SK-N-SH (cell line): Measurements from ENCODE around the gene BIN2. TPM values are rescaled to one million over a fixed set of nuclear protein-coding genes. Genes with fewer than 3 reads are reported as not detected.

ENCODE experiments used
- CTCF ChIA-PET: fragments of 300-600, 350-600 bp; formaldehyde crosslinking; extraction: SDS; loops from one replicate; lab custom pipeline; 2021; lab: Yijun Ruan, JAX
- POLR2A ChIA-PET: fragments of 350-600 bp; sonication (Branson Sonifier 250); formaldehyde crosslinking; extraction: SDS; loops from one replicate; lab custom pipeline; 2020; ENCODE audit warnings: antibody characterized with exemption, inconsistent platforms; lab: Yijun Ruan, JAX
- DNase-seq: peaks from one replicate; pipeline ENCODE4 v3.0.0; 2012
- H2AFZ ChIP-seq: fragments of 200-600 bp; sonication (generic); 2 replicates; pipeline ENCODE4 v1.8.1; 2016; ENCODE audit warnings: antibody characterized with exemption, mild to moderate bottlenecking, low read depth
- H3F3A ChIP-seq: fragments of 200-600 bp; sonication (generic); replicated peaks from 2 replicates; pipeline ENCODE3; 2016; ENCODE audit warnings: antibody characterized with exemption, mild to moderate bottlenecking; ENCODE audit not compliant: insufficient read depth
- H3K27ac ChIP-seq, 2 experiments: fragments of 200-500 bp in 1 of 2; fragments of 200-600 bp in 1 of 2; sonication (Bioruptor generic) in 1 of 2; sonication (generic), shearing (Covaris generic) in 1 of 2; 2 replicates each; pipeline versions ENCODE4 v1.5.1 to v1.6.1; 2014 to 2016; ENCODE audit warnings: low read depth in 2 of 2, inconsistent platforms in 1 of 2, low read length in 1 of 2, mild to moderate bottlenecking in 1 of 2, mixed read lengths in 1 of 2
- H3K27me3 ChIP-seq: fragments of 200-600 bp; sonication (generic), shearing (Covaris generic); 2 replicates; pipeline ENCODE4 v1.6.1; 2016; ENCODE audit warnings: mixed run types; ENCODE audit not compliant: insufficient read depth
- H3K36me3 ChIP-seq, 2 experiments: fragments of 200-500 bp in 1 of 2; fragments of 200-600 bp in 1 of 2; sonication (Bioruptor generic) in 1 of 2; sonication (generic) in 1 of 2; replicated peaks in 1 of 2; 2 replicates each; pipeline versions ENCODE3 to v1.5.1; 2014 to 2016; ENCODE audit warnings: low read length in 1 of 2, mild to moderate bottlenecking in 1 of 2; ENCODE audit not compliant: insufficient read depth in 2 of 2, control insufficient read depth in 1 of 2
- H3K4me1 ChIP-seq, 2 experiments: fragments of 200-500 bp in 1 of 2; fragments of 200-600 bp in 1 of 2; sonication (Bioruptor generic) in 1 of 2; sonication (generic), shearing (Covaris generic) in 1 of 2; 2 replicates each; pipeline versions ENCODE4 v1.5.1 to v1.6.1; 2014 to 2016; ENCODE audit warnings: low read depth in 1 of 2, low read length in 1 of 2, mixed run types in 1 of 2; ENCODE audit not compliant: insufficient read depth in 2 of 2, control insufficient read depth in 1 of 2
- H3K4me2 ChIP-seq: fragments of 200-600 bp; sonication (generic), shearing (Covaris generic); 2 replicates; pipeline ENCODE4 v1.6.1; 2017; ENCODE audit warnings: mixed run types
- H3K4me3 ChIP-seq, 2 experiments: fragments of 200-500 bp in 1 of 2; fragments of 200-600 bp in 1 of 2; sonication (Bioruptor generic) in 1 of 2; sonication (generic), shearing (Covaris generic) in 1 of 2; 2 replicates each; pipeline versions ENCODE4 v1.5.1 to v1.8.1; 2014 to 2016; ENCODE audit warnings: low read depth in 2 of 2, inconsistent platforms in 1 of 2, low read length in 1 of 2, mild to moderate bottlenecking in 1 of 2, mixed read lengths in 1 of 2, moderate library complexity in 1 of 2
- H3K79me2 ChIP-seq: fragments of 200-600 bp; sonication (generic); 2 replicates; pipeline ENCODE4 v1.8.1; 2017; ENCODE audit warnings: mild to moderate bottlenecking; ENCODE audit not compliant: insufficient read depth
- H3K9ac ChIP-seq: fragments of 200-600 bp; sonication (generic); 2 replicates; pipeline ENCODE4 v1.6.1; 2017; ENCODE audit warnings: mixed run types
- H3K9me2 ChIP-seq: fragments of 200-600 bp; sonication (generic); 2 replicates; pipeline ENCODE4 v1.6.1; 2017; ENCODE audit warnings: mixed run types
- H3K9me3 ChIP-seq: fragments of 200-600 bp; sonication (generic); 2 replicates; pipeline ENCODE4 v1.6.1; 2017; ENCODE audit warnings: mixed run types, mild to moderate bottlenecking, moderate library complexity
- H4K20me1 ChIP-seq: fragments of 200-600 bp; sonication (generic); 2 replicates; pipeline ENCODE4 v1.6.1; 2017; ENCODE audit warnings: mild to moderate bottlenecking, mixed run types; ENCODE audit not compliant: insufficient read depth
- CTCF ChIP-seq: fragments of 200-600 bp; sonication (generic); IDR thresholded peaks from 2 replicates; pipeline ENCODE4 v1.6.1; 2017; ENCODE audit warnings: antibody characterized with exemption, mild to moderate bottlenecking, moderate library complexity
- EP300 ChIP-seq, 2 experiments: IDR thresholded peaks; 2 replicates each; pipeline versions ENCODE4 v1.4.0 to v1.6.1; 2012; ENCODE audit warnings: borderline replicate concordance in 1 of 2, low read depth in 1 of 2, low read length in 1 of 2
- FOXM1 ChIP-seq: IDR thresholded peaks from 2 replicates; pipeline ENCODE4 v1.4.0; 2012; ENCODE audit warnings: low read depth, mild to moderate bottlenecking
- GABPA ChIP-seq: IDR thresholded peaks from 2 replicates; pipeline ENCODE4 v1.4.0; 2012; ENCODE audit warnings: low read depth, mild to moderate bottlenecking
- GATA2 ChIP-seq: sonication (generic); formaldehyde crosslinking; IDR thresholded peaks from 2 replicates; pipeline ENCODE4 v1.5.0; 2020; ENCODE audit warnings: mild to moderate bottlenecking, missing genetic modification reagents
- IRF3 ChIP-seq: fragments of 150-350 bp; IDR thresholded peaks from 2 replicates; pipeline ENCODE4 v1.6.1; 2016; ENCODE audit warnings: mild to moderate bottlenecking, low read depth, low read length
- JUND ChIP-seq: IDR thresholded peaks from 2 replicates; pipeline ENCODE4 v1.4.0; 2012
- MEF2A ChIP-seq: IDR thresholded peaks from 2 replicates; pipeline ENCODE4 v1.4.0; 2012; ENCODE audit warnings: low read depth, borderline replicate concordance
- POLR2AphosphoS5 ChIP-seq: IDR thresholded peaks from 2 replicates; pipeline ENCODE4 v1.6.1; 2012; ENCODE audit warnings: low read depth, low read length
- RAD21 ChIP-seq: IDR thresholded peaks from 2 replicates; pipeline ENCODE4 v1.6.1; 2012; ENCODE audit warnings: mild to moderate bottlenecking, low read length
- SMC3 ChIP-seq: IDR thresholded peaks from 2 replicates; pipeline ENCODE4 v1.6.1; 2012; ENCODE audit warnings: low read depth, low read length, improper control_type of control experiment
- TAF1 ChIP-seq: IDR thresholded peaks from 2 replicates; pipeline ENCODE4 v1.6.1; 2012; ENCODE audit warnings: low read depth, mild to moderate bottlenecking, low read length, moderate library complexity, borderline replicate concordance
- TEAD4 ChIP-seq: IDR thresholded peaks from 2 replicates; pipeline ENCODE4 v1.4.0; 2012; ENCODE audit warnings: mild to moderate bottlenecking, borderline replicate concordance; ENCODE audit not compliant: insufficient read depth
- USF1 ChIP-seq: IDR thresholded peaks from 2 replicates; pipeline ENCODE4 v1.4.0; 2012; ENCODE audit warnings: low read depth, borderline replicate concordance
- USF2 ChIP-seq: fragments of 150-350 bp; IDR thresholded peaks from 2 replicates; pipeline ENCODE4 v1.6.1; 2017; ENCODE audit warnings: antibody characterized with exemption, low read length, low read depth, borderline replicate concordance
- WGBS: methylation state at CpG from one replicate; pipeline ENCODE4 v1.1.6; 2017; ENCODE audit warnings: low lambda C conversion rate; 5-methylcytosine and 5-hydroxymethylcytosine counted together
- polyA plus RNA-seq, 3 experiments: library from polyadenylated mRNA; depleted of rRNA; stranded (reverse); fragments of >200 nt; gene quantifications; 2 replicates each; pipeline ENCODE4 v1.2.3, GENCODE V29; 2012

BIN2 gene
- polyA plus RNA-seq, 1 of the 3 experiments (the other 2 are of a cell fraction): not detected

GRCh38 chr12:51334764-51335163 lies 10.8 kb upstream of the BIN2 start:
- Histone ChIP-seq H3K27me3 (no peaks in the 10 kb centered on the region), H3K9me3 (no peaks in the 10 kb centered on the region), H3K36me3 (no peaks in the 10 kb centered on the region), H4K20me1 (no peaks in the 10 kb centered on the region), H3K9me2 (no peaks in the 10 kb centered on the region), H3K27ac (no peak overlapping the region), H3K4me3 (no peak overlapping the region), H3K4me2 (no peak overlapping the region), H3K79me2 (no peaks in the 10 kb centered on the region), H2AFZ (no peak overlapping the region), H3K4me1 (no peaks in the 10 kb centered on the region), H3K9ac (no peak overlapping the region), H3F3A (no peaks in the 10 kb centered on the region)
- POLR2A ChIA-PET: no interaction called here
- DNase-seq: no peak
- no peak for TF ChIP-seq IRF3
- no peak for TF ChIP-seq USF1
- no peak for TF ChIP-seq TAF1
- TF ChIP-seq RAD21: no peak
- no peak for TF ChIP-seq GATA2 (CRISPR knock-in tag)
- TF ChIP-seq GABPA: no peak
- TF ChIP-seq JUND: no peak
- TF ChIP-seq FOXM1: no peak
- TF ChIP-seq EP300 (IDR thresholded peaks at IDR 0.05; ENCODE audit: borderline replicate concordance in 1 of 2, low read depth in 1 of 2, low read length in 1 of 2): no peak
- no peak for TF ChIP-seq MEF2A
- TF ChIP-seq USF2: no peak
- TF ChIP-seq TEAD4: no peak
- no peak for TF ChIP-seq SMC3
- no peak for TF ChIP-seq POLR2AphosphoS5
- TF ChIP-seq CTCF: no peak
- WGBS: 79% methylated on average over 4 of the region's 4 CpGs
- CTCF ChIA-PET: no interaction called here
